Fibroblast of lung (primary cell): Measurements from ENCODE around the gene ROR2.

Source experiments
- CTCF ChIP-seq, 2 donors: IDR thresholded peaks in 1 of 2; conservative IDR thresholded peaks in 1 of 2; 1 replicate in 1 of 2; 2 replicates in 1 of 2; pipeline ENCODE4 v1.5.1; 2011 to 2012; ENCODE audit warnings: low read length in 2 of 2, control low read depth in 1 of 2, inconsistent platforms in 1 of 2, low read depth in 1 of 2, mild to moderate bottlenecking in 1 of 2
- EZH2 ChIP-seq: IDR thresholded peaks from 2 replicates; pipeline ENCODE4 v1.5.1; 2012; ENCODE audit warnings: low read length, control low read depth, mild to moderate bottlenecking; ENCODE audit errors: missing control alignments

- TF ChIP-seq CTCF (conservative IDR thresholded peaks at IDR 0.05 in 1 of 2, IDR thresholded peaks at IDR 0.05 in 1 of 2; ENCODE audit: low read depth in 1 of 2, low read length in 2 of 2): no peak
- TF ChIP-seq EZH2: no peak
Observed at GRCh38 chr9:91771864-91772263, 178.2 kb downstream of the ROR2 start.
